Keratinocyte (primary cell): Measurements from ENCODE around the gene CLEC16A. TPM values are rescaled to one million over a fixed set of nuclear protein-coding genes. Genes with fewer than 3 reads are reported as not detected.

Source experiments
- DNase-seq: peaks from one replicate; pipeline ENCODE4 v3.0.0-alpha.2; 2011; ENCODE audit warnings: low read depth, missing footprints, low spot score
- FAIRE-seq: peaks from 2 replicates; lab custom pipeline; 2011; peaks lifted over from hg19 to GRCh38; lab: Jason Lieb, UNC
- H2AFZ ChIP-seq: 2 replicates; pipeline ENCODE4 v1.6.0; 2012; ENCODE audit warnings: low read length, control low read depth, inconsistent platforms; ENCODE audit not compliant: control insufficient read depth
- H3K27ac ChIP-seq: 2 replicates; pipeline ENCODE4 v1.5.1; 2011; ENCODE audit warnings: low read length; ENCODE audit not compliant: control insufficient read depth, insufficient read depth
- H3K27me3 ChIP-seq: 3 replicates; pipeline ENCODE4 v1.6.0; 2011; ENCODE audit warnings: low read length; ENCODE audit not compliant: control insufficient read depth, insufficient read depth; ENCODE audit errors: extremely low read depth
- H3K36me3 ChIP-seq, 2 experiments: 2 replicates in 1 of 2; 3 replicates in 1 of 2; pipeline ENCODE4 v1.5.1; 2011; ENCODE audit warnings: low read length in 2 of 2, mild to moderate bottlenecking in 1 of 2; ENCODE audit not compliant: control insufficient read depth in 2 of 2, insufficient read depth in 2 of 2; ENCODE audit errors: extremely low read depth in 1 of 2
- H3K4me1 ChIP-seq: 3 replicates; pipeline ENCODE4 v1.5.1; 2011; ENCODE audit warnings: low read length; ENCODE audit not compliant: control insufficient read depth, insufficient read depth; ENCODE audit errors: extremely low read depth
- H3K4me2 ChIP-seq: 3 replicates; pipeline ENCODE4 v1.6.0; 2011; ENCODE audit warnings: low read depth, low read length; ENCODE audit not compliant: control insufficient read depth, insufficient read depth; ENCODE audit errors: extremely low read depth
- H3K4me3 ChIP-seq, 3 experiments: fragments of 200-600 bp in 1 of 3; sonication (generic) in 1 of 3; 2 replicates in 2 of 3; 3 replicates in 1 of 3; pipeline ENCODE4 v1.5.1; 2011 to 2016; ENCODE audit warnings: low read length in 3 of 3, mild to moderate bottlenecking in 3 of 3, control low read depth in 2 of 3, inconsistent platforms in 1 of 3, low read depth in 1 of 3, mixed read lengths in 1 of 3, mixed run types in 1 of 3, moderate library complexity in 1 of 3; ENCODE audit not compliant: control insufficient read depth in 2 of 3, insufficient read depth in 2 of 3; ENCODE audit errors: extremely low read depth in 1 of 3
- H3K79me2 ChIP-seq: 2 replicates; pipeline ENCODE4 v1.6.0; 2012; ENCODE audit warnings: low read length; ENCODE audit not compliant: control insufficient read depth, insufficient read depth
- H3K9ac ChIP-seq: 3 replicates; pipeline ENCODE4 v1.6.0; 2011; ENCODE audit warnings: low read length; ENCODE audit not compliant: control insufficient read depth, insufficient read depth; ENCODE audit errors: extremely low read depth
- H3K9me1 ChIP-seq: 3 replicates; pipeline ENCODE4 v1.6.0; 2011; ENCODE audit warnings: low read length; ENCODE audit not compliant: control insufficient read depth, insufficient read depth; ENCODE audit errors: extremely low read depth
- H3K9me3 ChIP-seq: 2 replicates; pipeline ENCODE4 v1.5.1; 2012; ENCODE audit warnings: low read depth, low read length; ENCODE audit not compliant: control insufficient read depth
- H4K20me1 ChIP-seq: 3 replicates; pipeline ENCODE4 v1.6.0; 2011; ENCODE audit warnings: low read length; ENCODE audit not compliant: control insufficient read depth, insufficient read depth; ENCODE audit errors: extremely low read depth
- EZH2 ChIP-seq: IDR thresholded peaks from one replicate; pipeline ENCODE4 v1.6.1; 2012; ENCODE audit warnings: inconsistent platforms, mild to moderate bottlenecking, low read length, moderate library complexity
- dilution Hi-C: fragments of 300-500 bp; cut with MboI; formaldehyde crosslinking; loops from one replicate; pipeline ENCODE4 v1.7.0; 2020; ENCODE audit warnings: low sequenced_read_pairs; ENCODE audit not compliant: extremely low pct_ligation_motif_present
- polyA plus RNA-seq, 5 experiments: library from polyadenylated mRNA; depleted of rRNA in 3 of 5; stranded (reverse) in 3 of 5; stranded (forward) in 1 of 5; unstranded in 1 of 5; fragments of >200 nt; gene quantifications; 1 replicate in 1 of 5; 2 replicates in 3 of 5; 3 replicates in 1 of 5; pipeline versions ENCODE4 v1.2.1 to v1.2.3, GENCODE V29; 2011 to 2012; ENCODE audit warnings: missing spikeins in 2 of 5, low read depth in 1 of 5, low replicate concordance in 1 of 5
- TF ChIP-seq, protein P1 (sequence below), 3 experiments: IDR thresholded peaks in 1 of 3; conservative IDR thresholded peaks in 1 of 3; optimal IDR thresholded peaks in 1 of 3; 2 replicates in 2 of 3; 3 replicates in 1 of 3; pipeline versions ENCODE3 to v1.5.1; 2011; ENCODE audit warnings: low read length in 3 of 3, mild to moderate bottlenecking in 3 of 3, moderate library complexity in 2 of 3, control low read depth in 1 of 3, inconsistent platforms in 1 of 3; ENCODE audit not compliant: insufficient read depth in 2 of 3; ENCODE audit errors: extremely low read depth in 1 of 3

Gene CLEC16A
- polyA plus RNA-seq, 1 donor (not counting 4 experiments of a cell fraction or from before 2014, with no cell fraction given) = 9.5 TPM

DNA sequence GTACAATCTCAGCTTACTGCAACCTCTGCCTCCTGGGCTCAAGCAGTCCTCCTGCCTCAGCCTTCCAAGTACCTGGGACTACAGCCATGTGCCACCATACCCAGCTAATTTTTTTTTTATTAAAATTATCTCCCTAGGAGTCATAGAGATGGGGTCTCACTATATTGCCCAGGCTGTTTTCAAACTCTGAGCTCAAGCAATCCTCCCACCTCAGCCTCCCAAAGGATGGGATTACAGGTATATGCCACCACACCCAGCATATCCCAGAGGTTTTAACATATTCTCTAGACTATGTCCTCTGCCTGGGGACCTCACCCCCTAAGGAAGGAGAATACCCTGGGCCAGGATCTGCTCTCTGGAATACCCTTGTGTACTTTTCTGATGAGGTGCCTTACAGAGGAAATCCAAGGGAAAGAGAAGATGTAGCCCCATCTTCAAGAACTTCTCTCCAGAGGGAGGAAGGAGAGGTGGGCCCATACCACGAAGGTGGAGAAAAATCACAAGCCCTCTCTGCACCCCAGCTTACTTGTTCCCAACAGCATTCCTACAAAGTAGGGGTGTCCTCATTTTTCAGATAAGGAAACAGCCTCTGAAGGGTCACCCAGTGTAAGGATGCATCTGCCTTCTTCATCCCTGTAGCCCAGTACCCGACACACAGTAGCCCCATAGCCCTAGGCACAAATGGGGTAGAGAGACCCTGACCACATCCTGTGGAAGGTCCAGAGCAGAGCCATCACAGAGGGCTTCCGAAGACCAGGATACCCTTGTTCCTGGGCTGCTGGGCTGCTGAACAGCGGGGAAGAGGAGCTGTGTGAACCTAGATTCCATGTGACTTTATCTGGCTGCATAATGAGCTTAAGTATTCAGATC, 160.0 kb downstream of the CLEC16A start:
- TF ChIP-seq EZH2 = no peak
- TF ChIP-seq, protein P1, sequence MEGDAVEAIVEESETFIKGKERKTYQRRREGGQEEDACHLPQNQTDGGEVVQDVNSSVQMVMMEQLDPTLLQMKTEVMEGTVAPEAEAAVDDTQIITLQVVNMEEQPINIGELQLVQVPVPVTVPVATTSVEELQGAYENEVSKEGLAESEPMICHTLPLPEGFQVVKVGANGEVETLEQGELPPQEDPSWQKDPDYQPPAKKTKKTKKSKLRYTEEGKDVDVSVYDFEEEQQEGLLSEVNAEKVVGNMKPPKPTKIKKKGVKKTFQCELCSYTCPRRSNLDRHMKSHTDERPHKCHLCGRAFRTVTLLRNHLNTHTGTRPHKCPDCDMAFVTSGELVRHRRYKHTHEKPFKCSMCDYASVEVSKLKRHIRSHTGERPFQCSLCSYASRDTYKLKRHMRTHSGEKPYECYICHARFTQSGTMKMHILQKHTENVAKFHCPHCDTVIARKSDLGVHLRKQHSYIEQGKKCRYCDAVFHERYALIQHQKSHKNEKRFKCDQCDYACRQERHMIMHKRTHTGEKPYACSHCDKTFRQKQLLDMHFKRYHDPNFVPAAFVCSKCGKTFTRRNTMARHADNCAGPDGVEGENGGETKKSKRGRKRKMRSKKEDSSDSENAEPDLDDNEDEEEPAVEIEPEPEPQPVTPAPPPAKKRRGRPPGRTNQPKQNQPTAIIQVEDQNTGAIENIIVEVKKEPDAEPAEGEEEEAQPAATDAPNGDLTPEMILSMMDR (optimal IDR thresholded peaks at IDR 0.05 in 1 of 3, IDR thresholded peaks at IDR 0.05 in 1 of 3, conservative IDR thresholded peaks at IDR 0.05 in 1 of 3; ENCODE audit: extremely low read depth in 1 of 3, insufficient read depth in 2 of 3, low read length in 3 of 3) = no peak
- dilution Hi-C loops = no loop called here
- no peaks in the 10 kb centered on the region for H3K9me1 ChIP-seq
- H3K27me3 ChIP-seq = no peaks in the 10 kb centered on the region
- H3K9me3 ChIP-seq = no peaks in the 10 kb centered on the region
- no peaks in the 10 kb centered on the region for H4K20me1 ChIP-seq
- FAIRE-seq (no peak), DNase-seq (no peak)
- H3K9ac ChIP-seq = no peak overlapping the region
- H3K4me1 ChIP-seq = peaks cover 19% of the 10 kb centered on the region
- no peaks in the 10 kb centered on the region for H3K79me2 ChIP-seq
- no peak overlapping the region for H3K4me3 ChIP-seq
- H2AFZ ChIP-seq = no peak overlapping the region
- peaks cover 0 to 1% of the 10 kb centered on the region in 2 experiments for H3K36me3 ChIP-seq
- H3K27ac ChIP-seq = no peak overlapping the region
- H3K4me2 ChIP-seq = no peak overlapping the region

DNA sequence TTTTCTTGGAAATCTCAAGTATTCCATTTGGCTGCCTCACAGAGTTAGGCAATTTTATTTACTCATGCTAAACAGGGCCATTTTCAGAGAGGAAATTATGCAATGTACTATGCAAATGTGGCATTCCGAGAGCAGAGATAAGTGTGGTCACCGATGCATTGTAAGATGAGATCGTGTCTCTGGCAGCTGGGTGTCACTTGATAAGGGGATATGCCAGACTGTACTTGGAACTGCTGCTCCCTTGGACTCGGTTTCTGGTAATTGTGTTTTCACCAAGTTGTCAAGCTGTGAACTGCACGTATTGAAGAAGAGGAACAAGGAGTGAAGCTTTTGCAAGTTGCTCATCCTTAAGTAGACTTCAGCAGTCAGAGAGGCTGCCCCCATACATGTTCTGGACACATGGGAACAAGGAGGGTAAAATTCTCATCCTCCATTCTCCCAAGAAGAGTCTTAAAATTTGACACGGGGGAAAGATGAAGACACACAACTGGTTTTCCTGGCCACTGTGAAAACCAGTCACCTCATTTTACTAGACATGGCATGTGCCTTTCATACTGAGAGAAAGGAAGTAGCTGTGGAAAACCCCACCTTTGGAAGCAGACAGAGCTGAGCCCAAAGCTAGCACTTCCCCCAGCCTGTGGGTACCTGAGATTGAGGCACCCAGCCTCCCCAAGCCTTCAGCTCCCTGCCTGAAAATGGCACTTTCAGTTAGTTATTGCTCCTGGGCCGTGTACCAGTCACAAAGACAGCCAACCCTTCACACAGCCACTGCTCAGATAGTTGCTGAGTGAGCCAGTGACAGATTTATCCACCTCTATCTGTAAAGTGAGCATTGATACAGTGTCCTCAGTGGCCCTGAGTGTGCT, 160.9 kb downstream of the CLEC16A start:
- peak; percentile 23 for DNase-seq

More for the DNA sequence above, 160.9 kb downstream of the CLEC16A start:
- dilution Hi-C loops = no loop called here
- no peak overlapping the region for H3K27ac ChIP-seq
- H3K4me3 ChIP-seq = no peak overlapping the region
- no peaks in the 10 kb centered on the region for H3K9me3 ChIP-seq
- no peak overlapping the region for H2AFZ ChIP-seq
- H3K27me3 ChIP-seq = no peaks in the 10 kb centered on the region
- no peaks in the 10 kb centered on the region for H3K9me1 ChIP-seq
- H3K4me2 ChIP-seq = peak overlapping the region; percentile 4
- FAIRE-seq = no peak
- no peak for TF ChIP-seq EZH2
- TF ChIP-seq, protein P1 (optimal IDR thresholded peaks at IDR 0.05 in 1 of 3, IDR thresholded peaks at IDR 0.05 in 1 of 3, conservative IDR thresholded peaks at IDR 0.05 in 1 of 3; ENCODE audit: extremely low read depth in 1 of 3, insufficient read depth in 2 of 3, low read length in 3 of 3) = no peak
- H3K9ac ChIP-seq = no peak overlapping the region
- no peaks in the 10 kb centered on the region for H4K20me1 ChIP-seq
- no peaks in the 10 kb centered on the region for H3K79me2 ChIP-seq
- peaks cover 0 to 1% of the 10 kb centered on the region in 2 experiments for H3K36me3 ChIP-seq
- peaks cover 14% of the 10 kb centered on the region for H3K4me1 ChIP-seq
